GM23338 (cell line): Measurements from ENCODE around the gene GSN.

Experiments used
- CREB1 ChIP-seq: fragments of 250-450 bp; sonication (Bioruptor Pico); IDR thresholded peaks from 2 replicates; pipeline ENCODE4 v1.5.0; 2020; ENCODE audit warnings: low read depth, mild to moderate bottlenecking, moderate library complexity
- CTCF ChIP-seq, 2 experiments: fragments of 200-600 bp in 1 of 2; sonication (generic) in 1 of 2; conservative IDR thresholded peaks; 2 replicates each; pipeline versions ENCODE4 v1.5.1 to v1.6.1; 2016 to 2017; ENCODE audit warnings: antibody characterized with exemption in 2 of 2, low read depth in 2 of 2, mild to moderate bottlenecking in 2 of 2, moderate library complexity in 1 of 2
- EZH2 ChIP-seq: fragments of 200-600 bp; sonication (generic); IDR thresholded peaks from one replicate; pipeline ENCODE4 v1.8.0; 2017; ENCODE audit warnings: antibody characterized with exemption, mild to moderate bottlenecking, low read depth; ENCODE audit not compliant: unreplicated experiment
- EZH2phosphoT487 ChIP-seq: fragments of 200-600 bp; sonication (generic); IDR thresholded peaks from one replicate; pipeline ENCODE4 v1.8.1; 2018; ENCODE audit warnings: antibody characterized with exemption; ENCODE audit not compliant: unreplicated experiment
- JUNB ChIP-seq: IDR thresholded peaks from one replicate; pipeline ENCODE4 v1.6.1; 2016; ENCODE audit warnings: antibody characterized with exemption; ENCODE audit not compliant: unreplicated experiment
- POLR2AphosphoS5 ChIP-seq: IDR thresholded peaks from 2 replicates; pipeline ENCODE4 v1.6.1; 2016; ENCODE audit warnings: antibody characterized with exemption, low read depth
- REST ChIP-seq: IDR thresholded peaks from one replicate; pipeline ENCODE4 v1.6.1; 2018; ENCODE audit warnings: antibody characterized with exemption; ENCODE audit not compliant: unreplicated experiment
- ZNF331 ChIP-seq: fragments of 250-450 bp; sonication (Bioruptor Pico); IDR thresholded peaks from 2 replicates; pipeline ENCODE4 v1.5.0; 2020; ENCODE audit warnings: low read depth, mild to moderate bottlenecking, moderate library complexity

GRCh38 chr9:121225240-121225639 is 42.7 kb upstream of the GSN start:
- TF ChIP-seq CTCF (conservative IDR thresholded peaks at IDR 0.05; ENCODE audit: low read depth in 2 of 2) (no peak), EZH2phosphoT487 (no peak), EZH2 (no peak), POLR2AphosphoS5 (no peak), JUNB (no peak), ZNF331 (CRISPR knock-in tag) (no peak), CREB1 (CRISPR knock-in tag) (no peak), REST (no peak)
